Stimulated activated CD4-positive, alpha-beta T cell treated with anti-CD3 and anti-CD28 coated beads, Interleukin-4, amount 100 ng/mL, for 24 hours (primary cell): ENCODE results near the gene TRMT10B.
"Not testable (repeated sequence)": the region's sequence is repeated elsewhere in the genome, so short reads cannot be mapped to it uniquely, and the experiment has no call there.

Experiments used
- DNase-seq: peaks from one replicate; pipeline ENCODE4 v3.0.0-alpha.2; 2020

Gene TRMT10B

GRCh38 chr9:37801959-37802711 lies 48.5 kb downstream of the TRMT10B start:
- DNase-seq: no peak

GRCh38 chr9:37806271-37806670 lies 52.7 kb downstream of the TRMT10B start:
- DNase-seq: no peak

DNA sequence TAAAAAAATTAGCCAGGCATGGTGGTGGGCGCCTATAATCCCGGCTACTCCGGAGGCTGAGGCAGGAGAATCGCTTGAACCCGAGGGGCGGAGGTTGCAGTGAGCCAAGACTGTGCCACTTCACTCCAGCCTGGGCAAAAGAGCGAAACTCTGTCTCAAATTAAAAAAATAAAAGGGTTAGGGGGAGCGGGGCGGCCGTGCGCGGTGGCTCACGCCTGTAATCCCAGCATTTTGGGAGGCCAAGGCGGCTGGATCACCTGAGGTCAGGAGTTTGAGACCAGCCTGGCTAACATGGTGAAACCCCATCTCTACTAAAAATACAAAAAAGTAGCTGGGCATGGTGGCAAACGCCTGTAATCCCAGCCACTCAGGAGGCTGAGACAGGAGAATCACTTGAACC lies 56.1 kb downstream of the TRMT10B start:
- not testable (repeated sequence) for DNase-seq

DNA sequence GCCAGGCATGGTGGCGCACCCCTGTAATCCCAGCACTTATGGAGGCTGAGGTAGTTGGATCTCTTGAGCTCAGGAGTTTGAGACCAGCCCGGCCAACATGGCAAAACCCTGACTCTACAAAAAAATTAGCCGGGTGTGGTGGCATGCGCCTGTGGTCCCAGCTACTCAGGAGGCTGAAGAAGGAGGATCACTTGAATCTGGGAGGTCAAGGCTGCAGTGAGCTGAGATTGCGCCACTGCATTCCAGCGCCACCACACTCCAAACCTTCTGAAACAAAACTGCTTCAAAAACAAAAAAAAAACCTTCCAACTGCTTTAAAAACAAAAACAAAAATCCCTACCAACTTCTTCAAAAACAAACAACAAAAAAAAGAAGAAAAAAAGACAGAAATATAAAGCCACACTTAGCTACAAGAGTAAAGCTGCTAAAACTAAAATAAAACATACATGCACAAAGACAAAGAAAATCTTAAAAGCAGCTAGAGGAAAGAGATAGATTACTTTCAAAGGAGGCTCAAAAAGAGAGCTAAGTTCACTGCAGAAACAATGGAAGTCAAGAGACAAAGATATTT lies 58.4 kb downstream of the TRMT10B start:
- DNase-seq: no peak

GRCh38 chr9:37812773-37813379 lies 59.3 kb downstream of the TRMT10B start:
- DNase-seq: no peak

DNA sequence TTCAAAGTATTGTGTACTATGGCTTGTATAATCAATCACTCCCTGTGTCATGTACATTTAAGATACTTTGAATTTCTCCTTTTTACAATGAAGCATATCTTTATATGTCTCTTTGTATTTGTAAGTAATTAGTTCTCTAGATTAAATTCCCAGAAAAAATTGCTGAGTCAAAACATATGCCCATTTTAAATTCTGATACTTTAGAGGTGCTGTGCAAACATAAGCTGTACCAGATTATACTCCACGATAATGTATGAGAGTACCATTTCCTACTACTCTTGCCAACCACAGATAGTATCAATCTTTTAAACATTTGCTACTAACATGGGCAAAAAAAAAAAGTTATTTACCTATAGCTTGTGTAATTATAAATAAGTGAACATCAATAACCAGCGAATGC lies 65.2 kb downstream of the TRMT10B start:
- no peak for DNase-seq

DNA sequence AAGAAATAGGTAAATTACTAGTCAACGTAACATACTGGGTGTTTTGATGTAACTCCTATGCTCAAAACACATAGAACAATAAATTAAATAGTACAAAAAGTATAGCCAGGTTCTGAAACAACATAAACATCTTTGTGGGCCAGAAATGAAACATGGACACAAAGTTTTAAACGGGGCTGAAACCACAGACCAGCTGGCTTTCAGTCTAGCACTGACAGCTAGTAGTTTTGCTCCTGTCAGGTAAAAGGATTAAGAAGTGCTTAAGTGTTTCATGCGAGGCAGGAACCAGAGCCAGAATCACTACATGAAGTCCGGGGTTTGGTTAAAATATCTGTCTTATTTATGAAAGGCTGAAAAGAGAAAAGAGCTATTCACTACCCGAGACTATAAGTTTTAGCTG lies 66.5 kb downstream of the TRMT10B start:
- DNase-seq: no peak

DNA sequence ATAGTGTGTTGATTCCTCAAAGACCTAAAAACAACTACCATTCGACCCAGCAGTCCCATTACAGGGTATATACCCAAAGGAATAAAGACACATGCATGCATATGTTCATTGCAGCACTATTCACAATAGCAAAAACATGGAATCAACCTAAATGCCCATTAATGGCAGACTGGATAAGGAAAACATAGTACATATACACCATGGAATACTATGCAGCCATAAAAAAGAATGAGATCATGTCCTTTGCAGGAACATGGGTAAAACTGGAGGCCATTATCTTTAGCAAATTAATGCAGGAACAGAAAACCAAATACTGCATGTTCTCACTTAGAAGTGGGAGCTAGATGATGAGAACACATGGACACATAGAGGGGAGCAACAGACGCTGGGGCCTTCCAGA lies 71.6 kb downstream of the TRMT10B start:
- DNase-seq: not testable (repeated sequence)

- no peak for DNase-seq
Observed at GRCh38 chr9:37827483-37828165, 74.0 kb downstream of the TRMT10B start.
